OCI-LY1 (cell line): ENCODE results near the gene NID1.

Experiments used
- H2AFZ ChIP-seq: fragments of 200-600 bp; sonication (generic), shearing (Covaris generic); 2 replicates; pipeline ENCODE4 v1.6.0; 2014; ENCODE audit warnings: antibody characterized with exemption, mild to moderate bottlenecking, low read length
- H3F3A ChIP-seq: fragments of 200-600 bp; sonication (generic), shearing (Covaris generic); 2 replicates; pipeline ENCODE4 v1.6.0; 2014; ENCODE audit warnings: mild to moderate bottlenecking, antibody characterized with exemption, low read length, moderate library complexity; ENCODE audit not compliant: insufficient read depth
- H3K27ac ChIP-seq: fragments of 200-600 bp; sonication (generic); 2 replicates; pipeline ENCODE4 v1.5.1; 2014; ENCODE audit warnings: low read length, mixed run types, mild to moderate bottlenecking, low read depth; ENCODE audit not compliant: poor library complexity, severe bottlenecking
- H3K27me3 ChIP-seq: fragments of 200-600 bp; sonication (generic); 2 replicates; pipeline ENCODE4 v1.6.0; 2014; ENCODE audit warnings: antibody characterized with exemption, mild to moderate bottlenecking, low read length, moderate library complexity; ENCODE audit not compliant: insufficient read depth
- H3K36me3 ChIP-seq: fragments of 200-600 bp; sonication (generic); 2 replicates; pipeline ENCODE4 v1.6.1; 2014; ENCODE audit warnings: mild to moderate bottlenecking, antibody characterized with exemption, low read length, moderate library complexity, mixed read lengths; ENCODE audit not compliant: insufficient read depth
- H3K4me1 ChIP-seq: fragments of 200-600 bp; sonication (generic); 2 replicates; pipeline ENCODE4 v1.5.1; 2014; ENCODE audit warnings: mild to moderate bottlenecking, low read length, moderate library complexity; ENCODE audit not compliant: insufficient read depth, severe bottlenecking
- H3K4me2 ChIP-seq: fragments of 200-600 bp; sonication (generic), shearing (Covaris generic); 2 replicates; pipeline ENCODE4 v1.6.1; 2014; ENCODE audit warnings: low read length
- H3K4me3 ChIP-seq: fragments of 200-600 bp; sonication (generic); 2 replicates; pipeline ENCODE4 v1.5.1; 2014; ENCODE audit warnings: low read length, low read depth, mild to moderate bottlenecking, mixed read lengths; ENCODE audit not compliant: poor library complexity, severe bottlenecking
- H3K79me2 ChIP-seq: fragments of 200-600 bp; shearing (Covaris generic); 2 replicates; pipeline ENCODE4 v1.6.1; 2016; ENCODE audit warnings: mixed run types, low read length, mixed read lengths; ENCODE audit not compliant: insufficient read depth
- H3K9ac ChIP-seq: fragments of 200-600 bp; sonication (generic), shearing (Covaris generic); 2 replicates; pipeline ENCODE4 v1.6.1; 2014; ENCODE audit warnings: mild to moderate bottlenecking, low read length, mixed read lengths
- H3K9me2 ChIP-seq: fragments of 200-600 bp; sonication (generic), shearing (Covaris generic); 2 replicates; pipeline ENCODE4 v1.6.1; 2014; ENCODE audit warnings: low read depth, mild to moderate bottlenecking, low read length, mixed read lengths
- H3K9me3 ChIP-seq: fragments of 200-600 bp; shearing (Covaris generic); 2 replicates; pipeline ENCODE4 v1.6.1; 2014; ENCODE audit warnings: low read length, mixed read lengths
- H4K20me1 ChIP-seq: fragments of 200-600 bp; sonication (generic), shearing (Covaris generic); 2 replicates; pipeline ENCODE4 v1.6.0; 2016; ENCODE audit warnings: mild to moderate bottlenecking, low read length; ENCODE audit not compliant: insufficient read depth
- CTCF ChIP-seq: fragments of 200-600 bp; sonication (generic), shearing (Covaris generic); IDR thresholded peaks from 2 replicates; pipeline ENCODE4 v1.5.1; 2017; ENCODE audit warnings: mild to moderate bottlenecking, antibody characterized with exemption, low read length, moderate library complexity, mixed read lengths
- EZH2 ChIP-seq: fragments of 200-600 bp; sonication (generic), shearing (Covaris generic); IDR thresholded peaks from 2 replicates; pipeline ENCODE4 v1.8.0; 2017; ENCODE audit warnings: borderline replicate concordance, mixed run types, mild to moderate bottlenecking, antibody characterized with exemption, low read length, moderate library complexity, mixed read lengths

Gene NID1

GRCh38 chr1:236035681-236036101, 29.2 kb downstream of the NID1 start:
- Histone ChIP-seq H2AFZ (no peak overlapping the region), H3K9me3 (no peaks in the 10 kb centered on the region), H3F3A (no peaks in the 10 kb centered on the region), H3K9me2 (no peaks in the 10 kb centered on the region), H3K4me2 (no peak overlapping the region), H3K4me1 (no peaks in the 10 kb centered on the region), H3K36me3 (no peaks in the 10 kb centered on the region), H3K27ac (no peak overlapping the region), H3K4me3 (no peak overlapping the region), H3K27me3 (no peaks in the 10 kb centered on the region), H3K9ac (no peak overlapping the region), H3K79me2 (no peaks in the 10 kb centered on the region), H4K20me1 (no peaks in the 10 kb centered on the region)
- no peak for TF ChIP-seq CTCF
- no peak for TF ChIP-seq EZH2

- no peak overlapping the region for H3K4me2 ChIP-seq
- no peak overlapping the region for H2AFZ ChIP-seq
- no peaks in the 10 kb centered on the region for H4K20me1 ChIP-seq
- H3K9me2 ChIP-seq: no peaks in the 10 kb centered on the region
- H3K27ac ChIP-seq: no peak overlapping the region
- H3K4me3 ChIP-seq: no peak overlapping the region
- no peak for TF ChIP-seq EZH2
- TF ChIP-seq CTCF: no peak
- H3K27me3 ChIP-seq: no peaks in the 10 kb centered on the region
- H3K9ac ChIP-seq: no peak overlapping the region
- no peaks in the 10 kb centered on the region for H3K9me3 ChIP-seq
- no peaks in the 10 kb centered on the region for H3K79me2 ChIP-seq
- no peaks in the 10 kb centered on the region for H3K4me1 ChIP-seq
- H3K36me3 ChIP-seq: no peaks in the 10 kb centered on the region
- H3F3A ChIP-seq: no peaks in the 10 kb centered on the region
Observed at GRCh38 chr1:236033336-236033735, 31.6 kb downstream of the NID1 start.

GRCh38 chr1:236030534-236030933, 34.4 kb downstream of the NID1 start:
- no peak overlapping the region for H2AFZ ChIP-seq
- no peak overlapping the region for H3K4me3 ChIP-seq
- H3K9me2 ChIP-seq: no peaks in the 10 kb centered on the region
- H3K27ac ChIP-seq: no peak overlapping the region
- no peaks in the 10 kb centered on the region for H3K4me1 ChIP-seq
- H3K9ac ChIP-seq: no peak overlapping the region
- H3K36me3 ChIP-seq: no peaks in the 10 kb centered on the region
- TF ChIP-seq CTCF (no peak), EZH2 (no peak)
- H3K9me3 ChIP-seq: no peaks in the 10 kb centered on the region
- H3K27me3 ChIP-seq: no peaks in the 10 kb centered on the region
- no peaks in the 10 kb centered on the region for H4K20me1 ChIP-seq
- H3K4me2 ChIP-seq: no peak overlapping the region
- no peaks in the 10 kb centered on the region for H3K79me2 ChIP-seq
- H3F3A ChIP-seq: no peaks in the 10 kb centered on the region
